Activated T-cell treated with anti-CD3 and anti-CD28 coated beads, Interleukin-2, amount 50 U/mL, for 24 hours (primary cell): Measurements from ENCODE around the gene KCNJ12.
A peak's percentile ranks its signal among the peaks of the same experiment; 100 is the strongest.
"Not testable (repeated sequence)": the region's sequence is repeated elsewhere in the genome, so short reads cannot be mapped to it uniquely, and the experiment has no call there.

ENCODE experiments used
- DNase-seq: peaks from one replicate; pipeline ENCODE4 v3.0.0-alpha.2; 2020
- H3K27ac Mint-ChIP-seq: 2 replicates; pipeline ENCODE4 v1.8.0; 2020; ENCODE audit warnings: mild to moderate bottlenecking, mixed read lengths
- H3K27me3 Mint-ChIP-seq: 2 replicates; pipeline ENCODE4 v1.8.0; 2020; ENCODE audit warnings: mixed read lengths
- H3K36me3 Mint-ChIP-seq: 2 replicates; pipeline ENCODE4 v1.8.0; 2020; ENCODE audit warnings: low read depth, mixed read lengths
- H3K4me1 Mint-ChIP-seq: 2 replicates; pipeline ENCODE4 v1.8.0; 2020; ENCODE audit warnings: low read depth, mixed read lengths
- H3K4me3 Mint-ChIP-seq: 2 replicates; pipeline ENCODE4 v1.8.0; 2020; ENCODE audit warnings: mild to moderate bottlenecking, moderate library complexity, mixed read lengths
- H3K9me3 Mint-ChIP-seq: 2 replicates; pipeline ENCODE4 v1.8.0; 2020; ENCODE audit warnings: mixed read lengths

The KCNJ12 gene

DNA sequence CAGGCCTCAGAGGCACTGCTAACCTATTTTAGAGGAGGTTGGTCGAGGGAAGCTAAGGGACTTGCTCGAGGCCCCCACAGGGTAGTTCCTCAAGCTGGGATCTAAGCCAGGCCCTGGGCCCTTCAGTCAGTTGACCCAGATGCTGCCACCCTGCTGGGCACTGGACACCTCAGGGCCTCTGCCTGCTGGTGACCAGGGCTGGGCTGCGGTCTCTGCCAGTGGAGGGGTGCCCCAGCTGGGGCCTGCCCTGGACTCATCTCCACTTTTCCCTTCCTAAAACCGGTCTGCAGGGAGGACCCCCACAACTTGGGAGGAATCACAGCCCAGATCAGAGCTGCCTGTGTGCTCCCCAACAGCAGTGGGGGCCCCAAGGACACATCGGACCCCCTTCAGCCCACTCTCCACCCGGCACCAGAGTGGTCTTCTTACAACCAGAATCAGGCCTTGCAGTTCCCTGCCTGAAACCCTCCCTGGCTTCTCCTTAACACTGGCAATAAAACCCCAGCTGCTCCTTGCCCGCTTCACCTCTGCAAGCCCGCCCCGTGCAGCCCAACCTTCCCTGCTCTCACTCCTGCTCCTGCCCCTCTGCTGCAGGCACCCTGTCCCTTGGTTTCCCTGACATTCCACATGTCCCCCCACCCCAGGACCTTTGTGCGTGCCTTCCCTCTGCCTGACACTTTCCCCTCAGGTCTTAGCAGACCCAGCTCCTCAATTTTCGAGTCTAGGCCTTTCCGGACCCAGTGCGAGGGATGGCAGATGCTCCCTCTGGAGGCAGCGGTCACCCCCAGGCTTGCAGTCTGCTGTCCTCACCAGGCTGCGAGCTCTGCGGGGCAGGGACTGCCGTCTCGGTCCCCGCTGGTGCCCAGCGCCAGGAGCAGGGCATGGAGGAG lies 45.5 kb downstream of the KCNJ12 start:
- peaks cover 24% of the 10 kb centered on the region for H3K4me1 Mint-ChIP-seq
- not testable (repeated sequence) for H3K4me3 Mint-ChIP-seq, H3K27ac Mint-ChIP-seq, H3K27me3 Mint-ChIP-seq, H3K36me3 Mint-ChIP-seq, H3K9me3 Mint-ChIP-seq
- peak; percentile 26 for DNase-seq

DNA sequence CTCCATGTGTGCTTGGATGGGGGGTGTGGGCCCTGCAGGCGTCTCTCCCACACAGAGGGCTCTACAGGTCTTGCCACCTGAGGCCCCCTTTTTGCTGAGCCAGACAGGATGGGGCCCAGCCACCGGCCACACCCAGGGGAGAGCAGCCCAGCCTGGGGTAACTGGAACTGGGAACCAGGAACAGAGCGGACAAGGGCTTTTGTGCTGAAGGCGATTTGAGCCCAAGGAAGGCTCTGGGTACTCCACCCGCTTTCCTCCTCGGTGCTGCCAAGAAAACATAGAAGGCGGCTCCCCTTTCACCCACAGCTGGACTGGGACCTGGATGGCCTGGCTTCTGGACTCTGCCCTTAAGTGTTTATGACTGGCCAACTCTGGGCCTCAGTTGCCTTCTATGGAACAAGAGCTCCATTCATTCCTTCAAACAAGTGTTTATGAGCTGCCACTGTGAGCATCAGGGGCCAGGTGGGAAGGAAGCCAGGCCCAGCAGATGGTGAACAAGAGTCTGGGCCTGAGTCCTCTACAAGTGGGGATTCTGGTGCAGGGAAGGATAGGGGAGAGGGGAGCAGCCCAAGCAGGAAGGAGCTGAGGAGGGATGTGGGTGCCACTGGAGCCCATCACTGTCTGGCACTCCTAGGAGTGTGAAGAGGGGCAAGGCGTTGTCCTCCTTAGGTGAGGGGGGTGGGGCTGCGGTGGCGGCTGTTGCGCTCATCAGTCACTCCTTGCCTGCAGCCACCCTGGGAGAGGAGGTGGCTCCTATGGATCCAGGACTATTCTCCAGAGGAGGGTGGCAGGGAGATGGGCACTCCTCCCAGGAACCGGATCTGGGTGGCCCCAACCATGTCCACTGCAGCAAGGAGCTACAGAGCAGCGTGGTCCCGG lies 46.4 kb downstream of the KCNJ12 start:
- H3K36me3 Mint-ChIP-seq, H3K27ac Mint-ChIP-seq, H3K9me3 Mint-ChIP-seq, H3K4me3 Mint-ChIP-seq, H3K27me3 Mint-ChIP-seq: not testable (repeated sequence)
- DNase-seq, result peak; percentile 24
- H3K4me1 Mint-ChIP-seq, result peaks cover 24% of the 10 kb centered on the region

DNA sequence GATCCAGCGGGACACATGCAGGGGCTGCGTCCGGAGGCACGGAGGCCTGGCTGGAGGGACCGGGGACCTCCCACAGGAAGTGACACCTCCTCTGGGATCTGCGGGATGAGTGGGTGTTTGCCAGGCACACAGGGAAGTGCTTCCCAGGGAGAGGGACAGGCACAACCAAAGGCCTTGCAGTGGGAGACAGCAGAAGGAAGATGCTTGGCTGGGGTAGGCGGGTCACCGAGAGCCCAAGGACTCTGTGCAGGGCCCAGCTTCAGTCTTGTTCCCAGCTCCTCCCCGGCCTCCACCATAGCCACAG lies 47.0 kb downstream of the KCNJ12 start:
- peaks cover 19% of the 10 kb centered on the region for H3K4me1 Mint-ChIP-seq
- H3K9me3 Mint-ChIP-seq, H3K27ac Mint-ChIP-seq, H3K36me3 Mint-ChIP-seq, H3K4me3 Mint-ChIP-seq, H3K27me3 Mint-ChIP-seq: not testable (repeated sequence)
- DNase-seq, result peak; percentile 23

DNA sequence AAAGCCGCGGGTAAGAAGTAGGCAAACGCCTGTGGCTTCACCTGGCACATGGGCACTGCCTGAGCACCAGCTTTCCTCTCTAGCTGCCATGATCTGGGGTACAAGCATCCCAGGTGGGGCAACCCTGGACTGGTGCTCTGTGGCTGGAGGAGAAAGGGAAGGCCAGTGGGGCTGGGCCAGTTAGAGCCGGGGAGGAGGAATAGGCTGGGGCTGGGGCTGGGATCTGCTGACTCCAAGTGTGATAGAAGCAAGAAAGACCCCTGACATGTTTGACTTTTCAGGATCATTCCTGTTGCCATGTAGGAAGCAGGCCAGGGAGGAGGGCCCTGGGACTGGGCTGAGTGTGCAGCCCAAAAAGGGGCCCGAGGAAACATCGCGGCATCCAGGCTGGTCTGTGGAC lies 48.5 kb downstream of the KCNJ12 start:
- not testable (repeated sequence) for H3K36me3 Mint-ChIP-seq, H3K9me3 Mint-ChIP-seq, H3K4me1 Mint-ChIP-seq, H3K27ac Mint-ChIP-seq, H3K4me3 Mint-ChIP-seq, H3K27me3 Mint-ChIP-seq
- peak; percentile 18 for DNase-seq

DNA sequence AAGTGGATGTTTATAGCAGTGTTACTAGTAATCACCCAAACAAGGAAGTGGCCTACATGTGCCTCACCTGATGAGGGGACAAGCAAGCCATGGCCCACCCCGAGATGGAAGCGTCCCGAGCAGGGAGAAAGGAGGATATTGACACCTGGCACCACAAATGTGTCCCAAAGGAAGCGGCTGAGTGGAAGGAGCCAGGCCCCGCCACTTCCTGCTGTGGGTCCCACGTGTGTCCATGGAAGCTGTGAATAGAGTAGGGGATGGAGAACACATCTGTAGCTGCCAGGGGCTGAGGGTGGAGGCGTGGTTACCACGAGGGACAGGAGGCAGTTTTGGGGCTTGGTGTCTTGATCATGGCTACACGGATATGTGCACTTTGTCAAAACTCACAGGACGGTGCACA lies 49.2 kb downstream of the KCNJ12 start:
- Mint-ChIP-seq H3K36me3 (no peaks in the 10 kb centered on the region), H3K27ac (no peak overlapping the region), H3K4me3 (no peak overlapping the region), H3K4me1 (peaks cover 1% of the 10 kb centered on the region), H3K27me3 (no peaks in the 10 kb centered on the region), H3K9me3 (no peaks in the 10 kb centered on the region)
- DNase-seq, result peak; percentile 1

DNA sequence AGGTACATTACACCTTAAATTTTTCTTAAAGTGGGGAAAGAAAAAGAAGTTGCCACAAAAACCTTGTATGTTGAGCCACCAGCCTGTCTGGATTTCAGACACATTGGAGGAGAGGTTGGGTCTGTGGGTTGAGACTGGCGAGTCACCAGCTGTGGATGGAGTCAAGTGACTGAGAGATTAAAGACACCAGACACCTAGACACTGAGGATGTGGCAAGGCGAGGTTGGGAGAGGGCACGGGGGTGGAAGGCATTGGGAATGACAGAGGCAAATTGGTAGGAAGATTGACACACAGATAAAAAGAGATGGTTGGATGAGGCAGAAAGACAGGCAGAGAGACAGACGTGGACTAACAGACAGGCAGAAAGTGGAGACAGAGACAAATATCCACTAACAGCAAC lies 49.6 kb downstream of the KCNJ12 start:
- peak; percentile 15 for DNase-seq
- Mint-ChIP-seq H3K27me3 (no peaks in the 10 kb centered on the region), H3K4me3 (no peak overlapping the region), H3K9me3 (no peaks in the 10 kb centered on the region), H3K36me3 (no peaks in the 10 kb centered on the region), H3K27ac (no peak overlapping the region), H3K4me1 (no peaks in the 10 kb centered on the region)

DNA sequence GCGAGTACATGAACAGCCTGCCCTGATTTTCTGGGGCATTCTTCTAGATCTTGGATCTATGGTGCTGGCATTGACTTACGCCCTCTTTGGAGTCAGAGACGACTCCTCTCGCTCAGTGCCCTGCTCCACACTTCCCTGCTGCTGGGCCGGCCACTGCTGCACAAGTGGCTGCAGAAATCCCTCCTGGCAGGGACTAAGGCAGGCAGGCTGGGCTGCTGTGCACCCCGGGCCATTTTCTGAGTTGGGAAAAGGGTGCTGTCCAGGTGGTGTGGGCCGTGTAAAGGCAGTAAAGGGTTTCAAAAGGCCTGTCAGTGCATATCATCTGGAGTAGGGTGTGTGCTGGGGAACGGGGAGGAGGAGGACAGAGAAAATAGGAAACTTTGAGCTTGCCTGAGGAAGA lies 50.1 kb downstream of the KCNJ12 start:
- H3K4me1 Mint-ChIP-seq, H3K9me3 Mint-ChIP-seq, H3K36me3 Mint-ChIP-seq, H3K27ac Mint-ChIP-seq, H3K27me3 Mint-ChIP-seq, H3K4me3 Mint-ChIP-seq: not testable (repeated sequence)
- peak; percentile 3 for DNase-seq

DNA sequence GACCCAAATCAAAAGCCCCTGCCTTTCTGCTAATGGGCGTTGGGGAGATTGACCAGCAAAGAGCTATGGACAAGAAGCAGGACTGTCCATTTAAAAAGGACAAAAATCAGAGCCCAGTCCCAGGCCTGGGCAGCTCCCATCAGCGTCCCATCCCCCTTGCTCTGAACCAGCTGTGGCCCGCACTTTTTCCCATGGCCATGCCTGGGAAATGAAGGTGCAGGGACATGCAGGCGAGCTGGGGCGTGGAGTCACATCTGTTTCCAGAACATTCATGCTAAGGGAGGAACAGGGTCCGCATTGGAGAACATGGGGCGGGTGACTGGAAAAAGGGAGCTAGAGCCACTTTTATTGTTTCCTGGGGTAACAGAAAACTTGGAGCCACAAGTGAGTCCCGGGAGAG lies 50.7 kb downstream of the KCNJ12 start:
- not testable (repeated sequence) for DNase-seq, H3K27ac Mint-ChIP-seq, H3K36me3 Mint-ChIP-seq, H3K4me3 Mint-ChIP-seq, H3K9me3 Mint-ChIP-seq, H3K4me1 Mint-ChIP-seq, H3K27me3 Mint-ChIP-seq

DNA sequence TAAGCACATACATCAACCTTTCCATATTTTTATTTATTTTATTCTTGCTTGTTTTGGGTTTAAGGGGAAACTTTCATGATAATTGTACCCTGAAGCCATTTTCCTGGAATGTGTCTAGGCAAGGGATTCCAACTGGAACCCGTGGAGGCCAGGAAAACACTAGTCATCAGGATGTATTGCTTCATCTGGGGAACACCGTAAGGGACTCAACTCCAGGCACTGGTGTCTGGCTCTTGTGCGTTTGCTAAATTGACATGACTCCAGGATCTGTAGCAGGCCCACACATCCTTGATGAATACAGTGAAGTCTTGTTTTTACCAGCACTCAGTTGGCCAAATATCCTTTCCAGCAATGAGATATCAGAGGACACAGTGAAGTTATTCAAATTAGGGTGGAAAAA lies 51.6 kb downstream of the KCNJ12 start:
- not testable (repeated sequence) for H3K27me3 Mint-ChIP-seq, DNase-seq, H3K27ac Mint-ChIP-seq, H3K9me3 Mint-ChIP-seq, H3K36me3 Mint-ChIP-seq, H3K4me3 Mint-ChIP-seq, H3K4me1 Mint-ChIP-seq

DNA sequence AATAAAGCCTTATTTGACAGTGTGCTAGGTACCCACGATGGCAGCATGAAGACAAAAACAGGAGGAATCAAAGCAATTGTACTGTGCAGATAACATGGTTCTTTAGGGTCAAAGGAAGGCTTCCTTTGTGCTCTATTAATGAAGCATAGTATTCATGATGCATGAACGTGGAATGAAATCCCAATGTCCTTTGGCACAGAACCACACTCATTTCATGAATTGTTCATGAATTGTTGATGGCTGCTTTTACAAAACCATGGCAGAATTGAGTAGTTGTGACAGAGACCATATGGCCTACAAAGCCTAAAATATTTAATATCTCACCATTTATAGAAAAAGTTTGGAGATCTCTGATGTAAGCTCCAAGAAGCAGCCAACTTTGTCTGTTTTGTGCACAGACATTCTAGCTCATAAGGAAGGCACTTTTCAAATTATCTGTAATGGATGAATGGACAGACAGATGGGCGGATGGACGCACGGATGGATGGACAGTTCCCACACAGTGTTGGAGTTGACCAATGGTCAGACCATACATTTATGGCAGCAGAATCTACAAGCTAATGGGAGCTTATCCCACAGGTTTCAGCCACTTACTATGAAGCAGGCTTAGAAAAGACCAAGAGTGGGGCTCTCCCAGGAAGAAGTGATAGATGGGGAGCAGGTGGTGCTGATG lies 52.7 kb downstream of the KCNJ12 start:
- not testable (repeated sequence) for H3K36me3 Mint-ChIP-seq, H3K27ac Mint-ChIP-seq, H3K27me3 Mint-ChIP-seq, DNase-seq, H3K4me1 Mint-ChIP-seq, H3K9me3 Mint-ChIP-seq, H3K4me3 Mint-ChIP-seq

DNA sequence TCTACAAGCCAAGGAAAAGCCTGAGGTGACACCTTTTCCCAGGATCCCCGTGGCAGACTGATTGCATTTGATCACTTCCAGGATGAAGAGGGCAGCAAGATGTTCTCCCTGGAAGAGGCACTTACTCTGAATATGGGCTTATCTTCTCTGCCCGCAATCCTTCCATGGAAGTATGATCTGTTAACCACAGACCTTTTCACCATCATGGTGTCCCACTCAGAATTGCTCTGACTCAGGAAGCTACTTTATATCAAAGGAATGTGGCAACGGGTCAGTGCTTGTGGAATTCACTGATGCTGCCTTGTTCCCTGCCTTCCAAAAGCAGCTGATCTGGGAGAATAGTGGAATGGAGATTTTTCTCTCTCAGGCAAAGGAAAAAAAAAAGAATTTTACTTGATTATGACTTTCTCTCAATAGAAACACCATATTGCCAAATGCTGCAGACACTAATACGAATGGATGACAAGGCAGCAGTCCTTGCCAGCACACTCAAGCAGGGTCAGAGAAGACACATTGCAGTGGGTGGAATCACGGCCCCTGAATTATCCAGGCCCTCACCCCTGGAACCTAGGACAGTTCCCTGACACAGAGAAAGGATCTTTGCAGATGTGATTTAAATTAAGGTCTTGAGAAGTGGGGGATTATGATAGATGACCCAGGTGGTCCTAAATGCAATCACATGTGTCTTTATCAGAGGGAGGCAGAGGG lies 53.9 kb downstream of the KCNJ12 start:
- not testable (repeated sequence) for H3K36me3 Mint-ChIP-seq, H3K9me3 Mint-ChIP-seq, DNase-seq, H3K27ac Mint-ChIP-seq, H3K27me3 Mint-ChIP-seq, H3K4me3 Mint-ChIP-seq, H3K4me1 Mint-ChIP-seq

DNA sequence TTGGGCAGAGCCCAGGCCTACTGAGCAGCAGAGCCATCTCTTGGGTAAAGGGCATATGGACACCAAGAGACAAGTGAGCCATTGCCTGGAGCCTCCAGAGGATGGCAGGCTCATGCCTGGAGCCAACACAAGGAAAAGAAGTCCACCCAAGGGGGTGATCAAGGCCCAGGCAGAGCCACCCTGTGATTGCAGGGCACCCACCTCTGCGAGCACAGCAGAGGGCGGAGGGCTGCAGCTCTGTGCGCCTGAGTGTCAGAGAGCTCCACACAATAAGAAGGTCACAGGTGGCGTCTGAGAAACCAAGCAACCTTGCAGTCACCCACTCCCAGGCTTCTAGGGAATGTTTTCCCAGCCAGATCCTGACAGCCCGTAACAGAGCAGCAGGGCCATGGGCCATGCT lies 57.8 kb downstream of the KCNJ12 start:
- not testable (repeated sequence) for H3K4me1 Mint-ChIP-seq, H3K4me3 Mint-ChIP-seq, DNase-seq, H3K27me3 Mint-ChIP-seq, H3K36me3 Mint-ChIP-seq, H3K27ac Mint-ChIP-seq, H3K9me3 Mint-ChIP-seq

DNA sequence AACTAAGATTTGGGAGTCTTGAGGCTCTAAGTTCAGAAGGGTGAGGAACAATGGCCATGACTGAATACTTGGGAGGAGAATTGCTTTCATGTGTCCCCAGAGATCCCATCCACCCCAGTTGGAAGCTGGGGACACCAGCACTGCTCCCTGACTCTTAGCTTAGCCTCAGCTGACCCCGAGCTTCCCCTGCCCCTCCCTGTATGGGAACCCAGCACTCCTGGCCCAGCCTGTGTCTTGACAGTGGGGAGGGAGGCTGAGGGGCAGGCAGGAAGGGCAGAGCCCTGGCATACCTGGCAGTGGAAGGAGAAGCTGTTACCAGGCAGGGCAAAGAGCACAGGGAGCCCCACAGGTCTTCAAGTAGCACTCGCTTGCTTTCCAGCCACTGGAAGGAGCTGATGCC lies 58.8 kb downstream of the KCNJ12 start:
- not testable (repeated sequence) for H3K27ac Mint-ChIP-seq, H3K4me3 Mint-ChIP-seq, DNase-seq, H3K4me1 Mint-ChIP-seq, H3K27me3 Mint-ChIP-seq, H3K36me3 Mint-ChIP-seq, H3K9me3 Mint-ChIP-seq

DNA sequence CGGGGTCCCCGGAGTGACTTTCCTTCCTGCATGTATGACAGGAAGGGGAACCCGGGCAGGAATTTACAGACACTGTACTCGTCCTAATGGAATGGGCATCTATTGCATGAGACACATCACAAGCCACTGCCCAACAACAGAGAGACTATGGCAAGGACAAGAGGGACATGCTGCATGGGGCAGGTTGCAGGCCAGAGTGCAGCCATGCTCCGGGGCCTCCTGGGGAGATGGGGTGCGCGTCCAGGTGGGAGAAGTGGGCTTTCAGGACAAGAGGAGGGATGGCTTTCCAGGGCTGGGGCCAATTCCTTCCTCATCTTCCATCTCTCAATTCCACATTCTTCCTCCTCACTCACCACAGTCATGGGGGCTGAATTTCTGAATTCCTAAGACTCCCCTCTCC lies 60.3 kb downstream of the KCNJ12 start:
- H3K9me3 Mint-ChIP-seq, H3K4me3 Mint-ChIP-seq, H3K4me1 Mint-ChIP-seq, H3K36me3 Mint-ChIP-seq, H3K27ac Mint-ChIP-seq, DNase-seq, H3K27me3 Mint-ChIP-seq: not testable (repeated sequence)
